HCT116 (cell line): ENCODE data around the gene GNAO1. TPM values are rescaled to one million over a fixed set of nuclear protein-coding genes. Genes with fewer than 3 reads are reported as not detected.

Source experiments
- ATAC-seq: fragments of 200-7000 bp; cut with Tn5 transposase; 2 replicates; pipeline ENCODE4 v1.9.1; 2020; ENCODE audit warnings: mild to moderate bottlenecking, moderate library complexity
- BruUV-seq: library from RNA; stranded (reverse); fragments of 400-500 nt; replicated peaks from 2 replicates; lab custom pipeline; 2021; lab: Mats Ljungman, UMichigan
- CTCF ChIA-PET: fragments of 300-600 bp; sonication (Branson Sonifier 250); formaldehyde crosslinking; loops from one replicate; lab custom pipeline; 2021; ENCODE audit warnings: antibody characterized with exemption; lab: Charles Lee
- POLR2A ChIA-PET: fragments of 300-600, 350-600 bp; sonication (Branson Sonifier 250); formaldehyde crosslinking; loops from one replicate; lab custom pipeline; 2021; ENCODE audit warnings: antibody characterized with exemption; lab: Charles Lee
- RAD21 ChIA-PET, 2 experiments: fragments of 300-600 bp; sonication (Branson Sonifier 250); formaldehyde crosslinking; loops; one replicate each; lab custom pipeline; 2023; ENCODE audit warnings: low total read pairs in 2 of 2; ENCODE audit not compliant: uncharacterized antibody in 2 of 2, unreplicated experiment in 2 of 2, low non-redundant PET in 1 of 2; lab: Charles Lee
- DNase-seq: peaks from one replicate; pipeline ENCODE4 v3.0.0-alpha.2; 2010; ENCODE audit warnings: low read depth, low spot score
- H2AFZ ChIP-seq: fragments of 200-600 bp; shearing (Covaris generic), sonication (generic); 2 replicates; pipeline ENCODE4 v1.6.1; 2017; ENCODE audit warnings: low read depth, mixed run types, mixed read lengths, antibody characterized with exemption, low read length; ENCODE audit not compliant: poor library complexity, severe bottlenecking
- H3K27ac ChIP-seq: 2 replicates; pipeline ENCODE4 v1.5.1; 2012; ENCODE audit warnings: low read depth, low read length
- H3K27me3 ChIP-seq: fragments of 200-600 bp; sonication (generic); 2 replicates; pipeline ENCODE4 v1.6.1; 2016; ENCODE audit warnings: mixed run types, low read length, mixed read lengths; ENCODE audit not compliant: insufficient read depth
- H3K36me3 ChIP-seq, 2 experiments: fragments of 200-500 bp in 1 of 2; fragments of 200-600 bp in 1 of 2; sonication (Bioruptor generic) in 1 of 2; sonication (generic) in 1 of 2; 2 replicates each; pipeline versions ENCODE4 v1.5.1 to v1.6.1; 2014 to 2016; ENCODE audit warnings: low read length in 2 of 2, inconsistent platforms in 1 of 2, mixed read lengths in 1 of 2, mixed run types in 1 of 2; ENCODE audit not compliant: insufficient read depth in 2 of 2, control insufficient read depth in 1 of 2
- H3K4me1 ChIP-seq, 2 experiments: fragments of 200-600 bp in 1 of 2; sonication (generic) in 1 of 2; 2 replicates each; pipeline versions ENCODE4 v1.5.1 to v1.6.1; 2012 to 2017; ENCODE audit warnings: low read length in 2 of 2, inconsistent platforms in 1 of 2, mild to moderate bottlenecking in 1 of 2, mixed read lengths in 1 of 2, mixed run types in 1 of 2, moderate library complexity in 1 of 2; ENCODE audit not compliant: insufficient read depth in 2 of 2, control insufficient read depth in 1 of 2
- H3K4me2 ChIP-seq: fragments of 200-600 bp; sonication (generic); 2 replicates; pipeline ENCODE4 v1.6.1; 2017; ENCODE audit warnings: mixed run types, low read length, mixed read lengths
- H3K4me3 ChIP-seq, 2 experiments: fragments of 200-600 bp in 1 of 2; sonication (generic) in 1 of 2; replicated peaks in 1 of 2; 2 replicates each; pipeline ENCODE4 v1.5.1; 2011 to 2016; ENCODE audit warnings: low read length in 2 of 2, control low read depth in 1 of 2, low read depth in 1 of 2, mild to moderate bottlenecking in 1 of 2, mixed read lengths in 1 of 2, mixed run types in 1 of 2
- H3K79me2 ChIP-seq: fragments of 200-600 bp; sonication (generic); 2 replicates; pipeline ENCODE4 v1.6.1; 2017; ENCODE audit warnings: mild to moderate bottlenecking, mixed run types, low read length, moderate library complexity, mixed read lengths; ENCODE audit not compliant: insufficient read depth
- H3K9ac ChIP-seq: fragments of 200-600 bp; sonication (generic); 2 replicates; pipeline ENCODE4 v1.6.1; 2016; ENCODE audit warnings: low read length, mixed read lengths
- H3K9me2 ChIP-seq: fragments of 200-600 bp; sonication (generic), shearing (Covaris generic); 2 replicates; pipeline ENCODE4 v1.6.1; 2017; ENCODE audit warnings: mixed run types, mild to moderate bottlenecking, moderate library complexity; ENCODE audit not compliant: insufficient read depth
- H3K9me3 ChIP-seq, 2 experiments: fragments of 200-500 bp in 1 of 2; fragments of 200-600 bp in 1 of 2; sonication (Bioruptor generic) in 1 of 2; sonication (generic) in 1 of 2; 2 replicates each; pipeline ENCODE4 v1.6.1; 2014 to 2017; ENCODE audit warnings: low read length in 2 of 2, mixed read lengths in 2 of 2, inconsistent platforms in 1 of 2, low read depth in 1 of 2, mild to moderate bottlenecking in 1 of 2, mixed run types in 1 of 2, moderate library complexity in 1 of 2; ENCODE audit not compliant: control insufficient read depth in 1 of 2, insufficient read depth in 1 of 2
- H4K20me1 ChIP-seq: fragments of 200-600 bp; sonication (generic), shearing (Covaris generic); 2 replicates; pipeline ENCODE4 v1.6.1; 2017; ENCODE audit warnings: mixed run types, mild to moderate bottlenecking, moderate library complexity; ENCODE audit not compliant: insufficient read depth
- CEBPB ChIP-seq: IDR thresholded peaks from 2 replicates; pipeline ENCODE4 v1.6.1; 2012; ENCODE audit warnings: low read depth
- EZH2phosphoT487 ChIP-seq: fragments of 200-600 bp; IDR thresholded peaks from 2 replicates; pipeline ENCODE4 v1.6.1; 2018; ENCODE audit warnings: antibody characterized with exemption, borderline replicate concordance
- FOSL1 ChIP-seq: IDR thresholded peaks from 2 replicates; pipeline ENCODE4 v1.6.1; 2012; ENCODE audit warnings: low read depth
- JUND ChIP-seq: IDR thresholded peaks from 2 replicates; pipeline ENCODE4 v1.6.1; 2012
- MAX ChIP-seq: IDR thresholded peaks from 2 replicates; pipeline ENCODE4 v1.6.1; 2012
- POLR2A ChIP-seq: IDR thresholded peaks from 2 replicates; pipeline ENCODE4 v1.7.0; 2011; ENCODE audit warnings: borderline replicate concordance; ENCODE audit not compliant: insufficient read depth, insufficient read length; ENCODE audit errors: extremely low read depth
- POLR2AphosphoS5 ChIP-seq: IDR thresholded peaks from 2 replicates; pipeline ENCODE4 v1.6.1; 2011; ENCODE audit warnings: mild to moderate bottlenecking, low read depth, low read length, moderate library complexity
- RAD21 ChIP-seq: IDR thresholded peaks from 2 replicates; pipeline ENCODE4 v1.6.1; 2012; ENCODE audit warnings: low read depth, mild to moderate bottlenecking
- REST ChIP-seq: IDR thresholded peaks from 2 replicates; pipeline ENCODE4 v1.6.1; 2012; ENCODE audit warnings: low read depth
- SIN3A ChIP-seq: IDR thresholded peaks from 2 replicates; pipeline ENCODE4 v1.6.1; 2012; ENCODE audit warnings: low read depth
- TCF7L2 ChIP-seq: IDR thresholded peaks from 2 replicates; pipeline ENCODE4 v1.7.0; 2011; ENCODE audit warnings: borderline replicate concordance, inconsistent platforms; ENCODE audit not compliant: insufficient read depth, insufficient read length; ENCODE audit errors: extremely low read depth
- ZNF274 ChIP-seq: fragments of 200-500 bp; sonication (Bioruptor generic); IDR thresholded peaks from 2 replicates; pipeline ENCODE4 v1.6.1; 2014; ENCODE audit warnings: mild to moderate bottlenecking, low read depth, low read length, inconsistent platforms
- intact Hi-C: fragments of 100-400 bp; cut with micrococcal nuclease; formaldehyde crosslinking; loops from 2 replicates; pipeline ENCODE4 v1.10.0; 2022
- total RNA-seq: library from RNA; stranded (reverse); gene quantifications from one replicate; pipeline ENCODE4 v1.2.1, GENCODE V29; 2021; ENCODE audit not compliant: unreplicated experiment

The GNAO1 gene
- total RNA-seq, 1 experiment from 2014 or later: 0.12 TPM

- DNase-seq (no peak), ATAC-seq (no peak)
- ChIA-PET RAD21 (no interaction called here), CTCF (no interaction called here), POLR2A (no interaction called here)
- TF ChIP-seq EZH2phosphoT487 (no peak), JUND (no peak), REST (no peak), TCF7L2 (no peak), CEBPB (no peak), POLR2A (no peak), RAD21 (no peak), MAX (no peak), FOSL1 (no peak), ZNF274 (no peak), POLR2AphosphoS5 (no peak), SIN3A (no peak)
- H3K4me1 ChIP-seq: no peaks in the 10 kb centered on the region
- H3K4me2 ChIP-seq: no peak overlapping the region
- no peaks in the 10 kb centered on the region for H4K20me1 ChIP-seq
- H3K4me3 ChIP-seq: no peak overlapping the region
- H2AFZ ChIP-seq: no peak overlapping the region
- BruUV-seq: no TSS peak
- H3K9me2 ChIP-seq: no peaks in the 10 kb centered on the region
- H3K79me2 ChIP-seq: no peaks in the 10 kb centered on the region
- H3K9me3 ChIP-seq: no peaks in the 10 kb centered on the region
- no peaks in the 10 kb centered on the region for H3K36me3 ChIP-seq
- intact Hi-C loops: no loop called here
- no peak overlapping the region for H3K9ac ChIP-seq
- H3K27ac ChIP-seq: no peak overlapping the region
- H3K27me3 ChIP-seq: peaks cover 43% of the 10 kb centered on the region; the same call in 1 of the 2 replicates
These were observed 46.9 kb downstream of the GNAO1 start for GRCh38 chr16:56238188-56238587.
